ENCODE measurements around the gene ITPRID2.

ITPRID2 gene

DNA sequence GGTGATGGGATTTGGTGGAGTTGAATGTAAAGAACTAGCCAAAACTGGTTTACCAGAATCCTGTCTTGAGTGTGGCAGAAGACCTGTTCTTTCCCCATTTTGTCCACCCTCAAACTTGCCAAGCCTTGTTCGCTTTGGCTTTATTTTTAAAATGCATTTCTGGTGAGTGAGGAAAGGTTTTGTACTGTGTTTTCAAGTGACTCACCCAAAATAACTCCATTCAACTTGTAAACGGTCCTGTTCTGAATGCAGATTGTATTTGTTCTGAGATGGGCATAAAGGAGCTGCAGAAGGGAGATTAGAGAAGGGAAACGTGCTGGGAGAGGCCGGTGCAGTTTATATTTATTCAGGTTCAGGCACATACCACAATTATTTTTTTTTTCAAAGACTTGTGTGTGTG, 5.3 kb upstream of the ITPRID2 start:
- H3K4me3 ChIP-seq (ENCODE audit: low read depth, low read length) = no peak overlapping the region
- no peak overlapping the region for H3K9ac ChIP-seq
- H2AFZ ChIP-seq = no peak overlapping the region
- no peak overlapping the region for H3K27ac ChIP-seq
- no peak overlapping the region for H3K4me2 ChIP-seq (ENCODE audit: low read length)
- H3K27me3 ChIP-seq (ENCODE audit: control insufficient read depth, insufficient read depth, low read length) = no peaks in the 10 kb centered on the region
- H3K4me1 ChIP-seq = no peaks in the 10 kb centered on the region
- no peaks in the 10 kb centered on the region for H3K79me2 ChIP-seq
- H3K9me3 ChIP-seq (ENCODE audit: control insufficient read depth, low read length) = no peaks in the 10 kb centered on the region
- TF ChIP-seq, protein P1, sequence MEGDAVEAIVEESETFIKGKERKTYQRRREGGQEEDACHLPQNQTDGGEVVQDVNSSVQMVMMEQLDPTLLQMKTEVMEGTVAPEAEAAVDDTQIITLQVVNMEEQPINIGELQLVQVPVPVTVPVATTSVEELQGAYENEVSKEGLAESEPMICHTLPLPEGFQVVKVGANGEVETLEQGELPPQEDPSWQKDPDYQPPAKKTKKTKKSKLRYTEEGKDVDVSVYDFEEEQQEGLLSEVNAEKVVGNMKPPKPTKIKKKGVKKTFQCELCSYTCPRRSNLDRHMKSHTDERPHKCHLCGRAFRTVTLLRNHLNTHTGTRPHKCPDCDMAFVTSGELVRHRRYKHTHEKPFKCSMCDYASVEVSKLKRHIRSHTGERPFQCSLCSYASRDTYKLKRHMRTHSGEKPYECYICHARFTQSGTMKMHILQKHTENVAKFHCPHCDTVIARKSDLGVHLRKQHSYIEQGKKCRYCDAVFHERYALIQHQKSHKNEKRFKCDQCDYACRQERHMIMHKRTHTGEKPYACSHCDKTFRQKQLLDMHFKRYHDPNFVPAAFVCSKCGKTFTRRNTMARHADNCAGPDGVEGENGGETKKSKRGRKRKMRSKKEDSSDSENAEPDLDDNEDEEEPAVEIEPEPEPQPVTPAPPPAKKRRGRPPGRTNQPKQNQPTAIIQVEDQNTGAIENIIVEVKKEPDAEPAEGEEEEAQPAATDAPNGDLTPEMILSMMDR (IDR thresholded peaks at IDR 0.05) = no peak
- H3K36me3 ChIP-seq (ENCODE audit: control insufficient read depth, insufficient read depth, low read length) = no peaks in the 10 kb centered on the region

DNA sequence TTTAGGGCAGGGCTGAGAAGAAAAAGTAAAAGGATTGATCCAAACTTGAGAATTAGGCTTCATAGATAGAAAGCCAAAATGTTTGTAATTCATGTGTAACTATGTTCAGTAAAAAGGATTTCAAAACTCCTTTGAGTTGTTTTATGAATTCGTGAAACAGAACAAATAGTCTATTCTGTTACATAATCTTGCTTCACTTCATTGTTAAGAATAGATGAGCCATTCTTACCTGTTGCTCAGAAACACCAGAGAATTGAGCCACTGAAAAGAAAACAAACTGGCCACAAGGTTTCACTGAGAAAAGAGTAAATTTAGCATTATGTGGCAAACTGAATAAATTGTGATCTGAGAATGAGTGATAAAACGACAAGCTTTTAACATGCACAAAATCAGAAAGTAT, 4.5 kb upstream of the ITPRID2 start:
- H3K9ac ChIP-seq = no peak overlapping the region
- no peaks in the 10 kb centered on the region for H3K79me2 ChIP-seq
- H3K36me3 ChIP-seq (ENCODE audit: control insufficient read depth, insufficient read depth, low read length) = no peaks in the 10 kb centered on the region
- H3K4me1 ChIP-seq = no peaks in the 10 kb centered on the region
- no peaks in the 10 kb centered on the region for H3K9me3 ChIP-seq (ENCODE audit: control insufficient read depth, low read length)
- H3K27me3 ChIP-seq (ENCODE audit: control insufficient read depth, insufficient read depth, low read length) = no peaks in the 10 kb centered on the region
- TF ChIP-seq, protein P1 (IDR thresholded peaks at IDR 0.05) = no peak
- H2AFZ ChIP-seq = no peak overlapping the region
- H3K4me2 ChIP-seq (ENCODE audit: low read length) = no peak overlapping the region
- no peak overlapping the region for H3K4me3 ChIP-seq (ENCODE audit: low read depth, low read length)
- no peak overlapping the region for H3K27ac ChIP-seq

DNA sequence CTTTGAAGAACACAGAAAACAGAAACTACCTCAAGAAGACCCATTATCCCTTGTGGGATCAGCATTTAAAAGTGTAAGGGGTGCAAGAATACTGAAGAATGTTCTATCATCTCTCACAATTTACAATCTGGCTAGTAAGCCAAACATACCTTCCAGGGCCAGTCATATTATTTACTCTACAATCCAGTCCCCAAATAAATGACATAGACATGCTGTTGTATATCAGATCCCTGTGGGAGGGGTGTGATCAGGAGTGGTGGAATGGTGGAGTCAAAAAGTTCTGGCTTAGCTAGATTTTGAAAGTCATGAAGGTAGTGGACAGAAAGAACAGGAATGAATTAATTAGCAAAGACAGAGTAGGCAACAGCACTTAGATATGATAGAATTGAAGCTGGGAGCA, 1.8 kb upstream of the ITPRID2 start:
- Histone ChIP-seq H3K4me1 (no peaks in the 10 kb centered on the region), H3K36me3 (ENCODE audit: control insufficient read depth, insufficient read depth, low read length) (no peaks in the 10 kb centered on the region), H3K9ac (no peak overlapping the region), H2AFZ (no peak overlapping the region), H3K4me3 (ENCODE audit: low read depth, low read length) (no peak overlapping the region), H3K27me3 (ENCODE audit: control insufficient read depth, insufficient read depth, low read length) (no peaks in the 10 kb centered on the region), H3K27ac (no peak overlapping the region), H3K4me2 (ENCODE audit: low read length) (no peak overlapping the region), H3K79me2 (peaks cover 2% of the 10 kb centered on the region), H3K9me3 (ENCODE audit: control insufficient read depth, low read length) (no peaks in the 10 kb centered on the region)
- TF ChIP-seq, protein P1 (IDR thresholded peaks at IDR 0.05) = no peak

DNA sequence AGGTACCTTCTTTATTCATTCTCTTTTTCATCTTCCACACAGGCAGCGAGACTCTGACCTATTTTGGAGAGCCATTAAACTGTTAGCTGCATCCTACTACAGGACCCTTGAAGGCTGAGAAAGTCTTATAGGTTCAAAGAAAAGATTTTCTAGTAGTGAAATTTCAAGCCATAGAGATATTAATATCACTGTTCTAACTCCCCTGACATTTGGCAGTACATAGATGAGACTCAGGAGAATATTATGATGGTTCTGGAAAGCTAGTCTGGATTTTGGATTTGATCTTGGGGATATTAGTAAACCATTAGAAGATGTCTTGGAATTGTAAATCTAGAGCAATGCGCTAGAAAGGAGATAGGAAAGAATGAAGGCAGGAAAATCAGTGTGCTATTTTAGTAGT, 1.3 kb upstream of the ITPRID2 start:
- TF ChIP-seq, protein P1 (IDR thresholded peaks at IDR 0.05) = no peak
- no peak overlapping the region for H3K27ac ChIP-seq

DNA sequence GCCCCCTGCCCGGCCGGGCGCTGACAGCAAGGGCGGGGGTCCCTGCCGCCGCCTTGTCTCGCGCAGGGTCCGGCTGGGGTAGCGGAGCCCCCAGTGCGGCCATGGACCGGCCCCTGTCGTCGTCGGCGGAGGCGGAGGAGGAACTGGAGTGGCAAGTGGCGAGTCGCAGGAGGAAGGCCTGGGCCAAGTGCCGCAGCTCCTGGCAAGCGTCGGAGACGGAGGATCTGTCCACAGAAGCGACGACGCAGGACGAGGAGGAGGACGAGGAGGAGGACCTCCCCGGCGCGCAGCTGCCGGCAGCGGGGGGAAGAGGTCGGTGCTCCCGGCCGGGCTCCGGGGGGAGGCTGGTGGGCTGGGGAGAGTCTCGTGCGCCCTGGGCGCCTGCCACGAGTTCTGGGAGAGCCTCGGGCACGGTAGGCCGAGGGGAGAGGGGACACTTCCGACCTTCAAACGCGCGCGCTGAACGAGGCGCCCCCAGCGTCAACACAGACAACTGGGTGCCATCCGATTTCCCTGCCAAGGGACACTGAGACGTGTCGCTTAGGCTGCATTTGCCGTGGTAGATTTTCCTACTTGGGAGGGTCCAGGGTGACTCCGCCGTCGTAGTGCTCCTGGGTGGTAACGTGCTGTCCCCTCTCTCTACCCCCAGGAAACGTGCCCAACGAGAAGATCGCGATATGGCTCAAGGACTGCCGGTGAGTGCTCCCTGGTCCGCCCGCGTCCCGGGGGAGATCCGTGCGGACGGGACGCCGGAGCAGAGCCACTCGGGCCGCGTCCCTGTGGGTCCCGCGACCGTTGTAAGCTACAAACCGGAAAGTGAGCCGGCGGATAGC, 652 bp downstream of the ITPRID2 start:
- H3K4me1 ChIP-seq = no peaks in the 10 kb centered on the region
- no peaks in the 10 kb centered on the region for H3K27me3 ChIP-seq (ENCODE audit: control insufficient read depth, insufficient read depth, low read length)
- peak overlapping the region; percentile 89 for H3K27ac ChIP-seq
- no peaks in the 10 kb centered on the region for H3K36me3 ChIP-seq (ENCODE audit: control insufficient read depth, insufficient read depth, low read length)
- H3K79me2 ChIP-seq = peaks cover 5% of the 10 kb centered on the region
- peak overlapping the region; percentile 87 for H2AFZ ChIP-seq
- H3K9ac ChIP-seq = peak overlapping the region; percentile 73
- H3K9me3 ChIP-seq (ENCODE audit: control insufficient read depth, low read length) = no peaks in the 10 kb centered on the region
- H3K4me3 ChIP-seq (ENCODE audit: low read depth, low read length) = peak overlapping the region; percentile 75
- H3K4me2 ChIP-seq (ENCODE audit: low read length) = peak overlapping the region; percentile 85
- TF ChIP-seq, protein P1 (IDR thresholded peaks at IDR 0.05) = peak; percentile 17

More for the DNA sequence above, 1.3 kb upstream of the ITPRID2 start:
- Histone ChIP-seq H3K9ac (no peak overlapping the region), H3K36me3 (ENCODE audit: control insufficient read depth, insufficient read depth, low read length) (no peaks in the 10 kb centered on the region), H3K4me1 (no peaks in the 10 kb centered on the region), H3K4me2 (ENCODE audit: low read length) (no peak overlapping the region), H3K79me2 (peaks cover 2% of the 10 kb centered on the region), H2AFZ (no peak overlapping the region), H3K9me3 (ENCODE audit: control insufficient read depth, low read length) (no peaks in the 10 kb centered on the region), H3K27me3 (ENCODE audit: control insufficient read depth, insufficient read depth, low read length) (no peaks in the 10 kb centered on the region), H3K4me3 (ENCODE audit: low read depth, low read length) (no peak overlapping the region)
